ENCODE measurements around the gene PLCL1. TPM values are rescaled to one million over a fixed set of nuclear protein-coding genes. Genes with fewer than 3 reads are reported as not detected.

The PLCL1 gene
- total RNA-seq, 1 donor from 2014 or later, result 13.6 TPM

GRCh38 chr2:197943731-197944130, 139.3 kb downstream of the PLCL1 start:
- DNase-seq (ENCODE audit: low spot score), result no peak
- no peak for TF ChIP-seq CTCF (IDR thresholded peaks at IDR 0.05; ENCODE audit: unreplicated experiment)
- Mint-ChIP-seq H3K27me3 (ENCODE audit: unreplicated experiment) (no peaks in the 10 kb centered on the region), H3K9me3 (ENCODE audit: unreplicated experiment) (no peaks in the 10 kb centered on the region), H3K4me3 (ENCODE audit: unreplicated experiment) (no peak overlapping the region), H3K4me1 (ENCODE audit: unreplicated experiment) (peaks cover 11% of the 10 kb centered on the region), H3K27ac (ENCODE audit: unreplicated experiment) (peak overlapping the region; percentile 44), H3K36me3 (ENCODE audit: low read depth, unreplicated experiment) (no peaks in the 10 kb centered on the region)

- Mint-ChIP-seq H3K27me3 (ENCODE audit: unreplicated experiment) (no peaks in the 10 kb centered on the region), H3K36me3 (ENCODE audit: low read depth, unreplicated experiment) (no peaks in the 10 kb centered on the region), H3K4me3 (ENCODE audit: unreplicated experiment) (no peak overlapping the region), H3K27ac (ENCODE audit: unreplicated experiment) (no peak overlapping the region), H3K9me3 (ENCODE audit: unreplicated experiment) (no peaks in the 10 kb centered on the region), H3K4me1 (ENCODE audit: unreplicated experiment) (peaks cover 14% of the 10 kb centered on the region)
- TF ChIP-seq CTCF (IDR thresholded peaks at IDR 0.05; ENCODE audit: unreplicated experiment), result no peak
- no peak for DNase-seq (ENCODE audit: low spot score)
Measured at GRCh38 chr2:197944416-197945096, 140.2 kb downstream of the PLCL1 start.

GRCh38 chr2:197946562-197946961, 142.2 kb downstream of the PLCL1 start:
- no peak overlapping the region for H3K4me3 Mint-ChIP-seq (ENCODE audit: unreplicated experiment)
- H3K27ac Mint-ChIP-seq (ENCODE audit: unreplicated experiment), result no peak overlapping the region
- H3K4me1 Mint-ChIP-seq (ENCODE audit: unreplicated experiment), result peaks cover 19% of the 10 kb centered on the region
- TF ChIP-seq CTCF (IDR thresholded peaks at IDR 0.05; ENCODE audit: unreplicated experiment), result no peak
- H3K9me3 Mint-ChIP-seq (ENCODE audit: unreplicated experiment), result no peaks in the 10 kb centered on the region
- no peaks in the 10 kb centered on the region for H3K27me3 Mint-ChIP-seq (ENCODE audit: unreplicated experiment)
- no peaks in the 10 kb centered on the region for H3K36me3 Mint-ChIP-seq (ENCODE audit: low read depth, unreplicated experiment)
- no peak for DNase-seq (ENCODE audit: low spot score)

GRCh38 chr2:197947219-197947757, 142.9 kb downstream of the PLCL1 start:
- Mint-ChIP-seq H3K27ac (ENCODE audit: unreplicated experiment) (no peak overlapping the region), H3K27me3 (ENCODE audit: unreplicated experiment) (no peaks in the 10 kb centered on the region)

More at GRCh38 chr2:197947219-197947757, 142.9 kb downstream of the PLCL1 start:
- no peak overlapping the region for H3K4me3 Mint-ChIP-seq (ENCODE audit: unreplicated experiment)
- H3K9me3 Mint-ChIP-seq (ENCODE audit: unreplicated experiment), result no peaks in the 10 kb centered on the region
- TF ChIP-seq CTCF (IDR thresholded peaks at IDR 0.05; ENCODE audit: unreplicated experiment), result no peak
- no peaks in the 10 kb centered on the region for H3K36me3 Mint-ChIP-seq (ENCODE audit: low read depth, unreplicated experiment)
- peaks cover 14% of the 10 kb centered on the region for H3K4me1 Mint-ChIP-seq (ENCODE audit: unreplicated experiment)
- no peak for DNase-seq (ENCODE audit: low spot score)
